ENCODE data around the gene KCNN3. TPM values are rescaled to one million over a fixed set of nuclear protein-coding genes. Genes with fewer than 3 reads are reported as not detected.

KCNN3 gene
- total RNA-seq, 1 donor from 2014 or later: 0.04 TPM

- TF ChIP-seq CTCF (IDR thresholded peaks at IDR 0.05; ENCODE audit: insufficient read depth, low read length, poor library complexity, severe bottlenecking): no peak
Measured at GRCh38 chr1:154712166-154712810, 157.8 kb downstream of the KCNN3 start.

GRCh38 chr1:154711416-154711815 is 158.7 kb downstream of the KCNN3 start:
- H3K27me3 ChIP-seq (ENCODE audit: control insufficient read depth, insufficient read depth, low read length): peaks cover 22% of the 10 kb centered on the region
- no peak for DNase-seq (ENCODE audit: low read depth)
- TF ChIP-seq CTCF (IDR thresholded peaks at IDR 0.05; ENCODE audit: insufficient read depth, low read length, poor library complexity, severe bottlenecking): no peak
- H3K4me3 ChIP-seq (ENCODE audit: low read depth, low read length): no peak overlapping the region
- no peaks in the 10 kb centered on the region for H3K36me3 ChIP-seq (ENCODE audit: control insufficient read depth, insufficient read depth, low read length)

More at GRCh38 chr1:154712166-154712810, 157.8 kb downstream of the KCNN3 start:
- no peaks in the 10 kb centered on the region for H3K36me3 ChIP-seq (ENCODE audit: control insufficient read depth, insufficient read depth, low read length)
- no peak for DNase-seq (ENCODE audit: low read depth)
- H3K4me3 ChIP-seq (ENCODE audit: low read depth, low read length): no peak overlapping the region
- peaks cover 22% of the 10 kb centered on the region for H3K27me3 ChIP-seq (ENCODE audit: control insufficient read depth, insufficient read depth, low read length)

- Histone ChIP-seq H3K36me3 (ENCODE audit: control insufficient read depth, insufficient read depth, low read length) (no peaks in the 10 kb centered on the region), H3K27me3 (ENCODE audit: control insufficient read depth, insufficient read depth, low read length) (peaks cover 22% of the 10 kb centered on the region)
- TF ChIP-seq CTCF (IDR thresholded peaks at IDR 0.05; ENCODE audit: insufficient read depth, low read length, poor library complexity, severe bottlenecking): no peak
Measured at GRCh38 chr1:154710106-154710505, 160.0 kb downstream of the KCNN3 start.

GRCh38 chr1:154707901-154708463 is 162.1 kb downstream of the KCNN3 start:
- TF ChIP-seq CTCF (IDR thresholded peaks at IDR 0.05; ENCODE audit: insufficient read depth, low read length, poor library complexity, severe bottlenecking): no peak
- Histone ChIP-seq H3K27me3 (ENCODE audit: control insufficient read depth, insufficient read depth, low read length) (peaks cover 16% of the 10 kb centered on the region), H3K4me3 (ENCODE audit: low read depth, low read length) (no peak overlapping the region), H3K36me3 (ENCODE audit: control insufficient read depth, insufficient read depth, low read length) (no peaks in the 10 kb centered on the region)
- DNase-seq (ENCODE audit: low read depth): no peak

More at GRCh38 chr1:154710106-154710505, 160.0 kb downstream of the KCNN3 start:
- H3K4me3 ChIP-seq (ENCODE audit: low read depth, low read length): no peak overlapping the region
- DNase-seq (ENCODE audit: low read depth): no peak

- no peak overlapping the region for H3K4me3 ChIP-seq (ENCODE audit: low read depth, low read length)
- H3K36me3 ChIP-seq (ENCODE audit: control insufficient read depth, insufficient read depth, low read length): no peaks in the 10 kb centered on the region
- H3K27me3 ChIP-seq (ENCODE audit: control insufficient read depth, insufficient read depth, low read length): peaks cover 5% of the 10 kb centered on the region
- no peak for DNase-seq (ENCODE audit: low read depth)
- no peak for TF ChIP-seq CTCF (IDR thresholded peaks at IDR 0.05; ENCODE audit: insufficient read depth, low read length, poor library complexity, severe bottlenecking)
Measured at GRCh38 chr1:154706851-154707250, 163.2 kb downstream of the KCNN3 start.

- TF ChIP-seq CTCF (IDR thresholded peaks at IDR 0.05; ENCODE audit: insufficient read depth, low read length, poor library complexity, severe bottlenecking): no peak
- no peak overlapping the region for H3K4me3 ChIP-seq (ENCODE audit: low read depth, low read length)
Measured at GRCh38 chr1:154705544-154705943, 164.5 kb downstream of the KCNN3 start.

More at GRCh38 chr1:154705544-154705943, 164.5 kb downstream of the KCNN3 start:
- Histone ChIP-seq H3K27me3 (ENCODE audit: control insufficient read depth, insufficient read depth, low read length) (peaks cover 4% of the 10 kb centered on the region), H3K36me3 (ENCODE audit: control insufficient read depth, insufficient read depth, low read length) (no peaks in the 10 kb centered on the region)
- DNase-seq (ENCODE audit: low read depth): no peak

Measured in kidney epithelial cell (primary cell).